A549 (cell line): Measurements from ENCODE around the gene ZBTB14. TPM values are rescaled to one million over a fixed set of nuclear protein-coding genes. Genes with fewer than 3 reads are reported as not detected.

Experiments
- ATAC-seq, 2 experiments: fragments of 200-7000 bp in 1 of 2; fragments of >200 bp in 1 of 2; cut with Nextera tagmentation in 1 of 2; cut with Tn5 transposase in 1 of 2; 3 replicates each; pipeline versions ENCODE4 v1.8.0 to v1.9.1; 2018 to 2020; ENCODE audit warnings: mild to moderate bottlenecking in 1 of 2, moderate library complexity in 1 of 2
- CTCF ChIA-PET: fragments of 300-600 bp; sonication (Branson Sonifier 250); formaldehyde crosslinking; extraction: SDS; loops from one replicate; lab custom pipeline; 2021; ENCODE audit warnings: antibody characterized with exemption, inconsistent platforms; lab: Yijun Ruan, JAX
- POLR2A ChIA-PET: fragments of 350-600 bp; formaldehyde crosslinking; extraction: SDS; loops from one replicate; lab custom pipeline; 2021; ENCODE audit warnings: antibody characterized with exemption, inconsistent platforms; lab: Yijun Ruan, JAX
- DNase-seq, 2 experiments: peaks; one replicate each; pipeline versions ENCODE4 v3.0.0 to v3.0.0-alpha.2; 2011 to 2016; ENCODE audit warnings: low read depth in 1 of 2, low spot score in 1 of 2
- FAIRE-seq: peaks from 2 replicates; lab custom pipeline; 2011; peaks lifted over from hg19 to GRCh38; lab: Jason Lieb, UNC
- H3K27ac ChIP-seq, 2 experiments: fragments of >200 bp; sonication (Bioruptor Twin); formaldehyde crosslinking; 3 replicates each; pipeline ENCODE4 v1.5.1; 2016 to 2017
- H3K4me1 ChIP-seq: fragments of >200 bp; sonication (Bioruptor Twin); formaldehyde crosslinking; 3 replicates; pipeline ENCODE4 v1.6.1; 2016
- H3K4me2 ChIP-seq: fragments of >200 bp; sonication (Bioruptor Twin); formaldehyde crosslinking; 3 replicates; pipeline ENCODE4 v1.6.1; 2016
- H3K4me3 ChIP-seq: fragments of >200 bp; sonication (Bioruptor Twin); formaldehyde crosslinking; 3 replicates; pipeline ENCODE4 v1.5.1; 2016
- H3K9me3 ChIP-seq: fragments of >200 bp; sonication (Bioruptor Twin); formaldehyde crosslinking; 3 replicates; pipeline ENCODE4 v1.6.1; 2016
- BHLHE40 ChIP-seq: IDR thresholded peaks from 2 replicates; pipeline ENCODE4 v1.6.1; 2012; ENCODE audit warnings: low read depth, low read length, inconsistent platforms
- CBX2 ChIP-seq: fragments of 200-600 bp; sonication (generic); IDR thresholded peaks from 2 replicates; pipeline ENCODE4 v1.6.1; 2016; ENCODE audit warnings: low read depth, mild to moderate bottlenecking, borderline replicate concordance
- EHF ChIP-seq: fragments of 250-450 bp; sonication (Bioruptor Pico); IDR thresholded peaks from 2 replicates; pipeline ENCODE4 v1.5.0; 2020; ENCODE audit warnings: mild to moderate bottlenecking
- EP300 ChIP-seq, 2 experiments: fragments of >200 bp; sonication (Bioruptor Twin); formaldehyde crosslinking; IDR thresholded peaks; 2 replicates in 1 of 2; 3 replicates in 1 of 2; pipeline ENCODE4 v1.6.1; 2016 to 2017
- FOSB ChIP-seq: fragments of 250-450 bp; sonication (Bioruptor Pico); IDR thresholded peaks from 2 replicates; pipeline ENCODE4 v1.5.0; 2020; ENCODE audit warnings: mild to moderate bottlenecking, moderate library complexity
- HDAC2 ChIP-seq: fragments of 200-600 bp; sonication (generic); IDR thresholded peaks from 2 replicates; pipeline ENCODE4 v1.6.1; 2016
- HEYL ChIP-seq: fragments of 250-450 bp; sonication (Bioruptor Pico); IDR thresholded peaks from 2 replicates; pipeline ENCODE4 v1.8.0; 2021; ENCODE audit warnings: mild to moderate bottlenecking, moderate library complexity
- HOXB13 ChIP-seq: fragments of 250-450 bp; sonication (Bioruptor Pico); IDR thresholded peaks from 2 replicates; pipeline ENCODE4 v1.5.0; 2020; ENCODE audit warnings: low read depth, mild to moderate bottlenecking, moderate library complexity
- HOXB5 ChIP-seq: fragments of 250-450 bp; sonication (Bioruptor Pico); IDR thresholded peaks from 2 replicates; pipeline ENCODE4 v1.5.0; 2020; ENCODE audit warnings: mild to moderate bottlenecking, moderate library complexity
- JUN ChIP-seq, 2 experiments: fragments of >200 bp; sonication (Bioruptor Twin); formaldehyde crosslinking; IDR thresholded peaks; 2 replicates in 1 of 2; 3 replicates in 1 of 2; pipeline ENCODE4 v1.6.1; 2016 to 2017
- JUNB ChIP-seq: fragments of >200 bp; sonication (Bioruptor Twin); formaldehyde crosslinking; IDR thresholded peaks from 2 replicates; pipeline ENCODE4 v1.6.1; 2016
- KDM1A ChIP-seq: fragments of 200-600 bp; sonication (generic); IDR thresholded peaks from 2 replicates; pipeline ENCODE4 v1.6.1; 2016; ENCODE audit warnings: low read depth, mild to moderate bottlenecking
- MAFK ChIP-seq: fragments of 450-650 bp; IDR thresholded peaks from 2 replicates; pipeline ENCODE4 v1.6.1; 2014; ENCODE audit not compliant: partially characterized antibody
- MYC ChIP-seq: IDR thresholded peaks from 2 replicates; pipeline ENCODE4 v1.6.1; 2012; ENCODE audit warnings: mild to moderate bottlenecking, inconsistent platforms, low read length, improper control_type of control experiment, borderline replicate concordance
- NPAS2 ChIP-seq: fragments of 250-450 bp; sonication (Bioruptor Pico); IDR thresholded peaks from 2 replicates; pipeline ENCODE4 v1.8.0; 2022; ENCODE audit warnings: mild to moderate bottlenecking, moderate library complexity, borderline replicate concordance
- PHF8 ChIP-seq: fragments of 200-600 bp; sonication (generic); IDR thresholded peaks from 2 replicates; pipeline ENCODE4 v1.6.1; 2016; ENCODE audit warnings: low read depth, mild to moderate bottlenecking, antibody characterized with exemption, moderate library complexity, borderline replicate concordance
- RAD21 ChIP-seq, 2 experiments: fragments of >200 bp in 1 of 2; sonication (Bioruptor Twin) in 1 of 2; formaldehyde crosslinking in 1 of 2; IDR thresholded peaks in 1 of 2; conservative IDR thresholded peaks in 1 of 2; 2 replicates in 1 of 2; 3 replicates in 1 of 2; pipeline ENCODE4 v1.6.1; 2012 to 2018; ENCODE audit warnings: inconsistent platforms in 1 of 2
- RNF2 ChIP-seq: fragments of 200-600 bp; sonication (generic); IDR thresholded peaks from 2 replicates; pipeline ENCODE4 v1.6.1; 2016; ENCODE audit warnings: low read depth, mild to moderate bottlenecking, antibody characterized with exemption, moderate library complexity, borderline replicate concordance
- TFCP2L1 ChIP-seq: fragments of 250-450 bp; sonication (Bioruptor Pico); IDR thresholded peaks from 2 replicates; pipeline ENCODE4 v1.5.0; 2021; ENCODE audit warnings: mild to moderate bottlenecking
- TP53 ChIP-seq: fragments of 250-450 bp; sonication (Bioruptor Pico); IDR thresholded peaks from 2 replicates; pipeline ENCODE4 v1.5.0; 2021; ENCODE audit warnings: mild to moderate bottlenecking, moderate library complexity
- ZC3H11A ChIP-seq: fragments of 450-650 bp; IDR thresholded peaks from 2 replicates; pipeline ENCODE4 v1.6.1; 2014; ENCODE audit warnings: antibody characterized with exemption, mild to moderate bottlenecking
- ZSCAN20 ChIP-seq: fragments of 250-450 bp; sonication (Bioruptor Pico); IDR thresholded peaks from 2 replicates; pipeline ENCODE4 v1.8.0; 2022; ENCODE audit warnings: mild to moderate bottlenecking, moderate library complexity
- WGBS: methylation state at CpG from one replicate; pipeline ENCODE4 v1.1.6; 2017; ENCODE audit errors: missing lambda C conversion rate; 5-methylcytosine and 5-hydroxymethylcytosine counted together
- polyA plus RNA-seq, 4 experiments: library from polyadenylated mRNA; depleted of rRNA in 3 of 4; stranded (reverse); fragments of >200 nt; fragmentation: RNase III in 1 of 4; extraction: RNeasy Plus Mini Kit Qiagen cat#74134 plus additional on column Dnase treatment in 1 of 4; gene quantifications; 2 replicates in 3 of 4; 3 replicates in 1 of 4; pipeline ENCODE4 v1.2.3, GENCODE V29; 2011 to 2017
- TF ChIP-seq, protein P1 (sequence below): IDR thresholded peaks from 2 replicates; pipeline ENCODE4 v1.6.1; 2012
- TF ChIP-seq, protein P2 (sequence below): fragments of 250-450 bp; sonication (Bioruptor Pico); IDR thresholded peaks from 2 replicates; pipeline ENCODE4 v1.5.0; 2021; ENCODE audit warnings: mild to moderate bottlenecking, moderate library complexity, borderline replicate concordance
- TF ChIP-seq, protein P3 (sequence below): IDR thresholded peaks from 2 replicates; pipeline ENCODE4 v1.6.1; 2012
- TF ChIP-seq, protein P4 (sequence below): fragments of 450-650 bp; IDR thresholded peaks from 2 replicates; pipeline ENCODE4 v1.6.1; 2014; ENCODE audit warnings: antibody characterized with exemption

ZBTB14 gene
- polyA plus RNA-seq, 2 of the 4 experiments (the other 2 are of a cell fraction): 7.1 to 23.4 TPM

DNA sequence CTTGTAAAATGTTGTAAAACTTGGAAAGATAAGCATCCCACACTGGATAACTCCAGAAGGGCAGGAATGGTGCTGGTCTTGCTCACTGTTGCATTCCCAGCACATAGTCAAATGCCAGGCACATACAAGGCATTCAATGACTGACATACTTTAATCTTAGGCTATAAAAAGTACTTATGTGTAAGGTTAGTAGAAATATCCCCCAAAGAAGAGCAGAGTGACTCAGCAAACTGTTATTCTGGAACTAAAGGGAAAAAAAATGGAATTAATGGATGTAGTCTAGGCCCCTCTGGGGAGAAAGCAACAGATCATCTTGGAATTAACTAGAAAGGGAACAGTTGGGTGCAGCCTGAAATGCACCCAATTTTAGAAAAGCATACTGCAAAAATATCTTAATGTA, 9.0 kb downstream of the ZBTB14 start:
- DNase-seq (no peak), ATAC-seq (no peak), FAIRE-seq (no peak)
- H3K4me1 ChIP-seq: no peaks in the 10 kb centered on the region
- H3K27ac ChIP-seq: no peak overlapping the region
- CTCF ChIA-PET: no interaction called here
- TF ChIP-seq KDM1A: no peak
- TF ChIP-seq HDAC2: no peak
- TF ChIP-seq HEYL (CRISPR knock-in tag): no peak
- TF ChIP-seq MAFK: no peak
- no peak for TF ChIP-seq JUN (IDR thresholded peaks at IDR 0.05)
- no peak for TF ChIP-seq FOSB (CRISPR knock-in tag)
- TF ChIP-seq RNF2: no peak
- no peak for TF ChIP-seq CBX2
- no peak for TF ChIP-seq TFCP2L1 (CRISPR knock-in tag)
- TF ChIP-seq, all 56 proteins: peak for 0
- H3K9me3 ChIP-seq: no peaks in the 10 kb centered on the region
- POLR2A ChIA-PET: no interaction called here
- H3K4me3 ChIP-seq: no peak overlapping the region
- no peak overlapping the region for H3K4me2 ChIP-seq

DNA sequence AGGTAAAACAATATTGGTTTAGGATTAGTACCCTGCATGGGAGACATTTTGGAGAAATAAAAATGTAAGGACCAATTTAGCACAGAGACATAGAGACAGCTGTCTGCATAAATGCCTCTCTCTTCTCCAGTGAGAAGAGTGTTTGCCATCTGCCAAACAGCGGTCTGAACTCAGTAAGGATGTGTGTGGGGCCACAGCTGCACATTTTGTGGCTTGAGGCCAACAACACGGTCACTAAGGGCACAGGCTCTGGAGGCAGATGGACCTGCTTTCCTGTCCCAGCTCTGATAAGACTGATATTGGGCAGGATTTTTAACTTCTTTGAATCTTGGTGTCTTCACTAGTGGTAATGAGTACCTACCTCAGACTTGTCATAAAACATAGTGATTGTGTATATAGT, 10.2 kb downstream of the ZBTB14 start:
- no peak for FAIRE-seq
- ATAC-seq: no peak
- no peak overlapping the region for H3K4me3 ChIP-seq
- POLR2A ChIA-PET: no interaction called here
- TF ChIP-seq, protein P1, sequence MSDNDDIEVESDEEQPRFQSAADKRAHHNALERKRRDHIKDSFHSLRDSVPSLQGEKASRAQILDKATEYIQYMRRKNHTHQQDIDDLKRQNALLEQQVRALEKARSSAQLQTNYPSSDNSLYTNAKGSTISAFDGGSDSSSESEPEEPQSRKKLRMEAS: no peak
- TF ChIP-seq, protein P2, sequence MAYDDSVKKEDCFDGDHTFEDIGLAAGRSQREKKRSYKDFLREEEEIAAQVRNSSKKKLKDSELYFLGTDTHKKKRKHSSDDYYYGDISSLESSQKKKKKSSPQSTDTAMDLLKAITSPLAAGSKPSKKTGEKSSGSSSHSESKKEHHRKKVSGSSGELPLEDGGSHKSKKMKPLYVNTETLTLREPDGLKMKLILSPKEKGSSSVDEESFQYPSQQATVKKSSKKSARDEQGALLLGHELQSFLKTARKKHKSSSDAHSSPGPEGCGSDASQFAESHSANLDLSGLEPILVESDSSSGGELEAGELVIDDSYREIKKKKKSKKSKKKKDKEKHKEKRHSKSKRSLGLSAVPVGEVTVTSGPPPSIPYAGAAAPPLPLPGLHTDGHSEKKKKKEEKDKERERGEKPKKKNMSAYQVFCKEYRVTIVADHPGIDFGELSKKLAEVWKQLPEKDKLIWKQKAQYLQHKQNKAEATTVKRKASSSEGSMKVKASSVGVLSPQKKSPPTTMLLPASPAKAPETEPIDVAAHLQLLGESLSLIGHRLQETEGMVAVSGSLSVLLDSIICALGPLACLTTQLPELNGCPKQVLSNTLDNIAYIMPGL (CRISPR knock-in tag): no peak
- TF ChIP-seq ZSCAN20 (no peak), EP300 (IDR thresholded peaks at IDR 0.05) (no peak), ZC3H11A (no peak), TFCP2L1 (CRISPR knock-in tag) (no peak), TP53 (CRISPR knock-in tag) (no peak), NPAS2 (no peak), RAD21 (conservative IDR thresholded peaks at IDR 0.05 in 1 of 2, IDR thresholded peaks at IDR 0.05 in 1 of 2) (no peak), HOXB5 (CRISPR knock-in tag) (no peak), MAFK (no peak), RNF2 (no peak), PHF8 (no peak), EHF (CRISPR knock-in tag) (no peak), MYC (no peak), BHLHE40 (no peak), JUNB (no peak), HOXB13 (CRISPR knock-in tag) (no peak)
- TF ChIP-seq, protein P3, sequence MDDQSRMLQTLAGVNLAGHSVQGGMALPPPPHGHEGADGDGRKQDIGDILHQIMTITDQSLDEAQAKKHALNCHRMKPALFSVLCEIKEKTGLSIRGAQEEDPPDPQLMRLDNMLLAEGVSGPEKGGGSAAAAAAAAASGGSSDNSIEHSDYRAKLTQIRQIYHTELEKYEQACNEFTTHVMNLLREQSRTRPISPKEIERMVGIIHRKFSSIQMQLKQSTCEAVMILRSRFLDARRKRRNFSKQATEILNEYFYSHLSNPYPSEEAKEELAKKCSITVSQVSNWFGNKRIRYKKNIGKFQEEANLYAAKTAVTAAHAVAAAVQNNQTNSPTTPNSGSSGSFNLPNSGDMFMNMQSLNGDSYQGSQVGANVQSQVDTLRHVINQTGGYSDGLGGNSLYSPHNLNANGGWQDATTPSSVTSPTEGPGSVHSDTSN: no peak
- TF ChIP-seq, protein P4, sequence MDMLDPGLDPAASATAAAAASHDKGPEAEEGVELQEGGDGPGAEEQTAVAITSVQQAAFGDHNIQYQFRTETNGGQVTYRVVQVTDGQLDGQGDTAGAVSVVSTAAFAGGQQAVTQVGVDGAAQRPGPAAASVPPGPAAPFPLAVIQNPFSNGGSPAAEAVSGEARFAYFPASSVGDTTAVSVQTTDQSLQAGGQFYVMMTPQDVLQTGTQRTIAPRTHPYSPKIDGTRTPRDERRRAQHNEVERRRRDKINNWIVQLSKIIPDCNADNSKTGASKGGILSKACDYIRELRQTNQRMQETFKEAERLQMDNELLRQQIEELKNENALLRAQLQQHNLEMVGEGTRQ: no peak
- TF ChIP-seq, all 56 proteins: peak for 0
- CTCF ChIA-PET: interaction anchor here (0.7 kb wide), 1 partner anchor 316 kb away, joined by 3 read pairs; no protein-coding TSS in a partner anchor
- Histone ChIP-seq H3K4me1 (no peaks in the 10 kb centered on the region), H3K4me2 (no peak overlapping the region), H3K27ac (no peak overlapping the region), H3K9me3 (no peaks in the 10 kb centered on the region)
- no peak for DNase-seq
- 88% methylated on average over 2 of the region's 2 CpGs for WGBS
